ENCODE measurements around the gene GCK. TPM values are rescaled to one million over a fixed set of nuclear protein-coding genes. Genes with fewer than 3 reads are reported as not detected.
A peak's percentile ranks its signal among the peaks of the same experiment; 100 is the strongest.

The GCK gene
- total RNA-seq, 4 donors from 2014 or later, result 0.52 TPM; not detected in 3

DNA sequence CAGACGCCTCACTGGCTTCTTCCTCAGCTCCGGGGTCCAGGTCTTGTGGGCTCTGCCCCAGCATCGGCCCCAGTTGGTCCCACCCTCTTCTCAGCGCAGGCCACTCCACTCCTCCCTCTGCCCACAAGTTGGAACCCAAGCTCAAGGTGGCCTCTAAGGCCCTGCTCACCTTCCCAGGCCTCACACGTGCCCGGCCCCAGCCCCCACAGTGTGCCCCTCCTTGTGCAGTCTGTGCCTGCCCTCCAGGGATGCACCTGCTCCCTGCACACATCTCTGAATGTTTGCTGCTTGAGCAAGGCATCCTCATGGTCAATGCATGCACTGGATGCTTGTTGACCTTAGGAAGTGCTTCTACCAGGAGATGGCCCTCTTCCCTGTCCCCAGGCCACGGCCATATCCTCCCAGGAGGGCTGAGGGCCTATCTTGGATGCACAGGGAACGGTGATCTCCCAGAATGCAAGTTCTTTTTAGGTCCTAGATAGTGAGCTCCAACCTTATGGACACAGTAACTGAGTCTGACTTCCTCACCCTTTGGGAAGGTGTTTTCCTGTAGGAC, 92.8 kb downstream of the GCK start:
- Histone ChIP-seq H3K27me3 (no peaks in the 10 kb centered on the region), H3K4me1 (peaks cover 21% of the 10 kb centered on the region), H3K36me3 (no peaks in the 10 kb centered on the region), H3K27ac (no peak overlapping the region), H3K4me3 (no peak overlapping the region), H3K9me3 (no peaks in the 10 kb centered on the region)
- TF ChIP-seq POLR2AphosphoS5 (IDR thresholded peaks at IDR 0.05), result no peak
- TF ChIP-seq, protein P1, sequence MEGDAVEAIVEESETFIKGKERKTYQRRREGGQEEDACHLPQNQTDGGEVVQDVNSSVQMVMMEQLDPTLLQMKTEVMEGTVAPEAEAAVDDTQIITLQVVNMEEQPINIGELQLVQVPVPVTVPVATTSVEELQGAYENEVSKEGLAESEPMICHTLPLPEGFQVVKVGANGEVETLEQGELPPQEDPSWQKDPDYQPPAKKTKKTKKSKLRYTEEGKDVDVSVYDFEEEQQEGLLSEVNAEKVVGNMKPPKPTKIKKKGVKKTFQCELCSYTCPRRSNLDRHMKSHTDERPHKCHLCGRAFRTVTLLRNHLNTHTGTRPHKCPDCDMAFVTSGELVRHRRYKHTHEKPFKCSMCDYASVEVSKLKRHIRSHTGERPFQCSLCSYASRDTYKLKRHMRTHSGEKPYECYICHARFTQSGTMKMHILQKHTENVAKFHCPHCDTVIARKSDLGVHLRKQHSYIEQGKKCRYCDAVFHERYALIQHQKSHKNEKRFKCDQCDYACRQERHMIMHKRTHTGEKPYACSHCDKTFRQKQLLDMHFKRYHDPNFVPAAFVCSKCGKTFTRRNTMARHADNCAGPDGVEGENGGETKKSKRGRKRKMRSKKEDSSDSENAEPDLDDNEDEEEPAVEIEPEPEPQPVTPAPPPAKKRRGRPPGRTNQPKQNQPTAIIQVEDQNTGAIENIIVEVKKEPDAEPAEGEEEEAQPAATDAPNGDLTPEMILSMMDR (IDR thresholded peaks at IDR 0.05), result no peak
- no peak for DNase-seq (ENCODE audit: low spot score in 2 of 2)
- 80% methylated on average over 8 of the region's 8 CpGs for WGBS

DNA sequence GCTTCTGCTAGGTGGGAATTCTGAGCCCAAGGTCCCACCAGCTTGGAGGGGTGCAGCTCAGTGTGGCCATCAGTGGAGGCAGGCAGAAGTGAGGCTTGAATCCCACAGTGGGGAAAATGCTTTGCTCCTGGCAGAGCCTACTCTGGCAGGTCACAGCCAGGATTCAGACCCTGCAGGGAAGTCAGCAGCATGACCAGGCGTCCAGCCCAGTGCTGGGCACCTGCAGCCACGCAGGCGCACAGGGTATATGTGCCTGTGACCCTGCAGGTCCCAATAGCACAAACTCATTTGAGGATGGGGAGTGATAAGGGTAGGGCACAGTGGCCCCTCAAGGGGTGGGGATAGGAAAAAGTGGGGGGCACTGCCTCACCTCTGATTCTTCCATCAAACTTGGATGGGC, 93.5 kb downstream of the GCK start:
- Histone ChIP-seq H3K9me3 (no peaks in the 10 kb centered on the region), H3K4me3 (no peak overlapping the region), H3K36me3 (no peaks in the 10 kb centered on the region), H3K4me1 (peaks cover 14% of the 10 kb centered on the region), H3K27ac (no peak overlapping the region), H3K27me3 (no peaks in the 10 kb centered on the region)
- WGBS, result 100% methylated on average over 3 of the region's 3 CpGs
- TF ChIP-seq POLR2AphosphoS5 (IDR thresholded peaks at IDR 0.05) (no peak), EP300 (IDR thresholded peaks at IDR 0.05) (no peak), POLR2A (IDR thresholded peaks at IDR 0.05) (no peak)
- TF ChIP-seq, protein P1 (IDR thresholded peaks at IDR 0.05), result no peak
- DNase-seq (ENCODE audit: low spot score in 2 of 2), result no peak

DNA sequence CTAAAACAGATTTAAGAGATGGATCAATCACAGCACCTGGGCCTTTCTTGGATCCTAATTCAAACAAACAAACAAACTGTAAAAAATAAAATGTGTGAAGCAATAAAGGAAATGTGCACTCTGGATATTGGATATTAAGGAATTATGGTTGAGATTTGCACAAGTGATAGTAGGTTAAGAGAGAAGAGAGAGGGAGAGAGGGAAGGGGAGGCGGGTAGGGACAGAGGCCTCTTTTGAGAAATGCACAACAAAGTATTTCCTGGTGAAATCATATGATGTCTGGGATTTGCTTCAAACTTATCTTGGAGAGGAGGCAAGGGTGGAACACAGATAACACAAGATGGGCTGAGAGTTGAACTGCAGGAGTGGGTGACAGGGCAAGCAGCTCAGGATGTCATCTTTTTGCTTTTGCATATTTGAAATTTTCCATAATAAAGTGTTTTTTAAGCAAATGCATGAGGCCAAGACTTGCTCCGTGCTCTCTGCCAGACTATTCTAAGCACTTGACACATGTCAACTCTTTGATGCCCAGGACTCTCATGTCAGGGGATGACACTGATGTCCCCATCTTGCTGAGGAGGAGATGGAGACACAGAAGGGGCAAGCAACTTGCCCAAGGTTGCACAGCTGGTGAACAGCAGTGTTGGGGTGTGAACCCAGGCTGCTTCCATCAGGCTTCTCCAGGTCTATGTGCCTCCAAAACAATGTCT, 94.2 kb downstream of the GCK start:
- Histone ChIP-seq H3K36me3 (no peaks in the 10 kb centered on the region), H3K9me3 (no peaks in the 10 kb centered on the region), H3K27me3 (no peaks in the 10 kb centered on the region), H3K27ac (peak overlapping the region; percentile 1), H3K4me1 (peaks cover 14% of the 10 kb centered on the region), H3K4me3 (no peak overlapping the region)
- no peak for DNase-seq (ENCODE audit: low spot score in 2 of 2)
- 60% methylated on average over 2 of the region's 2 CpGs for WGBS
- TF ChIP-seq POLR2AphosphoS5 (IDR thresholded peaks at IDR 0.05), result no peak
- TF ChIP-seq, protein P1 (IDR thresholded peaks at IDR 0.05), result no peak
- TF ChIP-seq EP300 (IDR thresholded peaks at IDR 0.05), result no peak
- no peak for TF ChIP-seq POLR2A (IDR thresholded peaks at IDR 0.05)

DNA sequence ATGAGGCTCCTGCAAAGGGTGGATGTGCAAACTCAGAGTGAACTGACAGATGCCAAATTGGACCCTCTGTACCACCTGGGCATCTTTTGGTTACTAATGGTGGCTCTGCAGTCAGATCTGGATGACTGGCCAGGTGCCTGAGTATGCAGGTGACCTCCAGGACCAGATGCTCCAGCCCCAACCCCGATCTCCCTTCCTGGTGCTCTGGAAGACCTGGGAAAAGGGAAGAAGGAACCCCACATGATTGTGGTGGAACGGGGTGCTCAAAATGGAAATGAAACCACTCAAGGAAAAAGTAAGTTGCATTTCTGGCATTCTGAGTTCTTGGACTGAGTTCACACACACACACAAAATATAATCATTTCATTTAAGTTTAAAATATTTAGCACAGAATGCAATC, 94.9 kb downstream of the GCK start:
- Histone ChIP-seq H3K27ac (peak overlapping the region; percentile 1), H3K4me1 (peaks cover 13% of the 10 kb centered on the region), H3K36me3 (no peaks in the 10 kb centered on the region), H3K9me3 (no peaks in the 10 kb centered on the region), H3K4me3 (no peak overlapping the region), H3K27me3 (no peaks in the 10 kb centered on the region)
- TF ChIP-seq, protein P1 (IDR thresholded peaks at IDR 0.05), result no peak
- TF ChIP-seq EP300 (IDR thresholded peaks at IDR 0.05) (no peak), POLR2A (IDR thresholded peaks at IDR 0.05) (no peak), POLR2AphosphoS5 (IDR thresholded peaks at IDR 0.05) (no peak)
- 46% methylated on average over 2 of the region's 2 CpGs for WGBS
- no peak for DNase-seq (ENCODE audit: low spot score in 2 of 2)

Other genes starting within 250 kb of the GCK start
- gene SPDYE1, start 191.5 kb downstream of the GCK start, total RNA-seq, result not detected
- gene DBNL, start 144.7 kb downstream of the GCK start, total RNA-seq, result 100 to 1,000 TPM in 1 of 4 donors, 10 to 100 TPM in 3; 95.7 to 133 (median 98.2) TPM
- gene PGAM2, start 123.9 kb downstream of the GCK start, total RNA-seq, result 1 to 10 TPM in 2 of 4 donors, not detected in 2; 2.3 to 5.0 TPM
- 10 to 100 TPM; 38.0 to 77.6 (median 56.9) TPM for gene POLM, start 106.9 kb downstream of the GCK start, total RNA-seq
- gene AEBP1, start 85.1 kb downstream of the GCK start, total RNA-seq, result 10 to 100 TPM; 24.3 to 74.0 (median 43.3) TPM
- gene POLD2, start 65.9 kb downstream of the GCK start, total RNA-seq, result 10 to 100 TPM; 58.7 to 80.5 (median 66.1) TPM
- not detected for gene MYL7, start 48.1 kb downstream of the GCK start, total RNA-seq
- gene YKT6, start 11.5 kb upstream of the GCK start, total RNA-seq, result 10 to 100 TPM; 40.6 to 52.1 (median 43.5) TPM
- 1 to 10 TPM in 2 of 4 donors, under 1 TPM in 2; 0.89 to 5.1 (median 1.2) TPM for gene CAMK2B, start 136.2 kb upstream of the GCK start, total RNA-seq